Measurements from ENCODE around the gene MTMR10.

MTMR10 gene

DNA sequence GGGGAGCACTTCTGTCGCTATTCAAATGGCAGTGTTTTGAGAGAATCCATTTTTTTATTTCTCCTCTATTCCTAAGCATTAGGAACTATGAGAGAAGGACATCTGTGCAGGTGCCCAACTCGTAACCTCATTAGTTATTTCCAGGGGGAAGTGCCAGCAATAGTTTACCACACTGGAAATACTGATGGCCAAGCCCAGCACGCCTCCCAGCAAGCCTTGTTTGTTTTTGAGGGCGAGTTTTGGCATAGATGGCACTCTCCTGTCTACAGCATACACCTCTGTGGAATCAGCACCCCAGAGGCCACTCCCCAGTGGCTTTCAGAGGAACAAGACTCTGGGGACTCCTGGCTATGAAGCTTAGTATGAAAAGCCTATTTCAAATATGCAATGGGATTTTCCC lies 51.1 kb downstream of the MTMR10 start:
- no peak for TF ChIP-seq CTCF (IDR thresholded peaks at IDR 0.05; ENCODE audit: low read depth, low read length)
- Histone ChIP-seq H3K27ac (no peak overlapping the region), H3K36me3 (peaks cover 86% of the 10 kb centered on the region), H3K27me3 (ENCODE audit: insufficient read depth, low read depth, severe bottlenecking) (no peaks in the 10 kb centered on the region), H3K9me3 (ENCODE audit: severe bottlenecking) (no peaks in the 10 kb centered on the region), H3K4me3 (ENCODE audit: low read depth, low read length) (no peak overlapping the region)
- no peak for DNase-seq

- Histone ChIP-seq H3K9me3 (ENCODE audit: severe bottlenecking) (no peaks in the 10 kb centered on the region), H3K27ac (no peak overlapping the region), H3K4me3 (ENCODE audit: low read depth, low read length) (no peak overlapping the region), H3K27me3 (ENCODE audit: insufficient read depth, low read depth, severe bottlenecking) (no peaks in the 10 kb centered on the region), H3K36me3 (peaks cover 85% of the 10 kb centered on the region)
- no peak for DNase-seq
- no peak for TF ChIP-seq CTCF (IDR thresholded peaks at IDR 0.05; ENCODE audit: low read depth, low read length)
Observed at GRCh38 chr15:30939161-30939560, 52.3 kb downstream of the MTMR10 start.

- no peaks in the 10 kb centered on the region for H3K9me3 ChIP-seq (ENCODE audit: severe bottlenecking)
- H3K27me3 ChIP-seq (ENCODE audit: insufficient read depth, low read depth, severe bottlenecking): no peaks in the 10 kb centered on the region
- peaks cover 62% of the 10 kb centered on the region for H3K36me3 ChIP-seq
- no peak for TF ChIP-seq CTCF (IDR thresholded peaks at IDR 0.05; ENCODE audit: low read depth, low read length)
- H3K27ac ChIP-seq: no peak overlapping the region
- DNase-seq: no peak
- H3K4me3 ChIP-seq (ENCODE audit: low read depth, low read length): no peak overlapping the region
Observed at GRCh38 chr15:30933293-30933692, 58.1 kb downstream of the MTMR10 start.

DNA sequence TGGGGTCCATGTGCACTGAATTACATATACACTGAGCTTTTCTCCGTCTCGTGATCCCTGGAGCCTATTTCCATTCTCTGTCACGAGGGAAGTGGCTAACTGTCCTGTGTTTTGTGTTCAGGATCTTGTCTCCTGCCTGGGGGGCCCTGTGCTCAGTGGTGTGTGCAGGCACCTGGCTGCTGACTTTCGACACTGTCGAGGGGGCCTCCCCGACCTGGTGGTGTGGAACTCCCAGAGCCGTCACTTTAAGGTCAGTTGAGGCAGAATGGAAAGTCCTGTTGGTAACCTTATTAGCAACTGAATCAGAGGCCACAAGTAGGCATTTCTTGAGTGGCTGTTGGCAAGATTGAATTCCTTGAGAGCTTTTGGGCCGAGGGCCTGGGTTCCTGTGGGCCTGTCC lies 61.0 kb downstream of the MTMR10 start:
- H3K4me3 ChIP-seq (ENCODE audit: low read depth, low read length): no peak overlapping the region
- no peak overlapping the region for H3K27ac ChIP-seq
- no peak for TF ChIP-seq CTCF (IDR thresholded peaks at IDR 0.05; ENCODE audit: low read depth, low read length)
- H3K36me3 ChIP-seq: peaks cover 65% of the 10 kb centered on the region
- H3K27me3 ChIP-seq (ENCODE audit: insufficient read depth, low read depth, severe bottlenecking): no peaks in the 10 kb centered on the region
- DNase-seq: no peak
- H3K9me3 ChIP-seq (ENCODE audit: severe bottlenecking): no peaks in the 10 kb centered on the region

GRCh38 chr15:30929982-30930381 lies 61.4 kb downstream of the MTMR10 start:
- peaks cover 65% of the 10 kb centered on the region for H3K36me3 ChIP-seq

More at GRCh38 chr15:30929982-30930381, 61.4 kb downstream of the MTMR10 start:
- TF ChIP-seq CTCF (IDR thresholded peaks at IDR 0.05; ENCODE audit: low read depth, low read length): no peak
- Histone ChIP-seq H3K27ac (no peak overlapping the region), H3K9me3 (ENCODE audit: severe bottlenecking) (no peaks in the 10 kb centered on the region), H3K27me3 (ENCODE audit: insufficient read depth, low read depth, severe bottlenecking) (no peaks in the 10 kb centered on the region), H3K4me3 (ENCODE audit: low read depth, low read length) (no peak overlapping the region)
- DNase-seq: no peak

All from WERI-Rb-1 (cell line).